GM18517 (cell line): ENCODE data around the gene ACTG1.

Experiments
- ATAC-seq: cut with Tn5 transposase; IDR thresholded peaks from one replicate; pipeline ENCODE4 v1.9.1; 2021; ENCODE audit warnings: mild to moderate bottlenecking, moderate library complexity; ENCODE audit not compliant: unreplicated experiment

The ACTG1 gene

DNA sequence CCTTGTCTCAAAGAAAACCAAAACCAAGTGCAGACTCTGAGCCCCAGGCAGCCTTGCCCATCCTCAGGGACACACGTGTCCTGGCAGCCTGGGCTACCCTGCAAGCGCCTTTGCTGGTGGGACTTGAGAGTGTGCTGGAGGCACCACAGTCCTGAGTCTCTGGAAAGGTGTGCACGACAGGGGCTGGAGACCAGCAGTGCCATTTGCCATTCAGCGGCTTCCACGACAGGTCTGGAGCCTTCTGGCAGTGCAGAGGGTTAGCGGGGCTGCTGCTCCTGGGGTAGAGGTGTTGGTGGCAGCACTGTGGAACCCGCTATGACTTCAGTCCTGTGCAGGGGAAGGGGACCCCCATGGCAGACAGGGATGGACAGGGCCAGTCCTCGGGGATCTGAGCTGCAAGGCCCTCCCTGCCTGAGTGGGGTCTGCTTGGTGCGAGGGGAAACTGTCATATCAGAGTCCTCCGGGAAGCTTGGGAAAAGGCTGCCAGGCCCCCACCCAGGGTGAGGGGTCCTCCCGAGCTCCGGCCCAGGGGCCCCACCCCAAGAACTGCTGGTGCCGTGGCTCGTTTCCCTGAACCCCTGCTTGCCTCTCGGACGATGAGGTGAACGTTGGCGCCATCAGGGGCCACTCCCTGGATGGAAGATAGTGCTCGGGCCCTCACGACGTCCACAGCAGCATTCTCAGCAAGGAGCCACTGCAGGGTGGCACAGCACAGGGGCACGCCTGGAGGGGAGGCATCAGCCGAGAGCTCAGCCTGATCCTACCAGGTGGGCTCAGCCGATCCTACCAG is 32.8 kb upstream of the ACTG1 start:
- no peak for ATAC-seq

GRCh38 chr17:81544281-81544974 is 31.8 kb upstream of the ACTG1 start:
- ATAC-seq = no peak

GRCh38 chr17:81543756-81544155 is 31.2 kb upstream of the ACTG1 start:
- ATAC-seq = no peak

- ATAC-seq = no peak
These were observed 30.7 kb upstream of the ACTG1 start for GRCh38 chr17:81543339-81543675.

- no peak for ATAC-seq
These were observed 30.1 kb upstream of the ACTG1 start for GRCh38 chr17:81542431-81543338.

GRCh38 chr17:81541123-81541522 is 28.5 kb upstream of the ACTG1 start:
- no peak for ATAC-seq

DNA sequence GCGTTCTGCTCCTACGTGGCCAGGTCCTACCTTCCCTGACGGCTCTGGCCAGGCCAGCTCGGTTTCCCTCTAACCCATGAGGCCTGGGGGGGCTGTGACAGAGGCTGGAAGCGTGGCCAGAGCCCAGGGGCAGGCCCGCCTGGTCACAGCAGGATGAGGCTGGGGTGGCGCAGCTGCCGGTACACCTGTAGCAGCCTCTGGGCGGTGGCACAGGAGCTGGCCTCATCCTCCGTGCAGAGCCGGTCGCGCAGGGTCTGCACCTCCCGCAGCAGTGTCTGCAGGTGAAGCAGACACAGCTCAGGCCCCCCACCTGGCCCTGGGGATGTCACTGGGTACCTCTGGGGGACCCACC is 28.1 kb upstream of the ACTG1 start:
- no peak for ATAC-seq

DNA sequence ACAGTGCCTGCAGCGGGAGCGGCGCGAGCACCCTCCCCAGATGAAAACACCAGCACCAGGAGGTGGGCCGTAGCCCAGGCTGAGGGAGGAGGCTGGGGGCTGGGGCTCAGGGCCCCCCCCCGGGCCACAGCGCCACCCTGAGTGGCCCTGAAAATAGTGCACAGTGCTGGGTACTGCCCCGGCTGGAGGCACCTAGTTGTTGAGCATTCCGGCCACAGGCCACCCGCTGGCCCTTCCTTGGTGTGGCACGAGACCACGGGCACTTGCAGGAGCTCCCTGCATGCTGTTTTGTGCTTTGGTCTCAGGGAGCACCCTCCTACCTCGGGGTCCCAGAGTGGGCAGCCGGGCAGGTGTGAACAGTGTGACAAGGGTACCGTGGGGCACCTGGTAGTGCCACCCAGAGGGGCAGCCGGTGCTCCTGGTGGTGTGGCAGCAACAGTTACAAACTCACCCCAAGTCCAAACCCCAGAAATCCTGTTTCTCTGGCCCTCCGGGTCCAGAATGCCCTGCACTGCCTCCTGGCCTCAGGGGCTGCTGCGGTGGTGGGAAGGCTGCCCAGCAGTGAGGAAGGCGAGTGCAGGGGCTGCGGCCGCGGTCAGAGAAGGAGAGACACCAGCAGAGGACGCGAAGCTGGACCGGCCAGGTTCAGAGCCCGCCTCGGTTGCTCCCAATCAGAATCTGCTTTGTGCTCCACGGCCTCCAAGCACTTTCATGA is 27.5 kb upstream of the ACTG1 start:
- no peak for ATAC-seq

GRCh38 chr17:81539571-81539900 is 26.9 kb upstream of the ACTG1 start:
- ATAC-seq = no peak

GRCh38 chr17:81538651-81539570 is 26.3 kb upstream of the ACTG1 start:
- ATAC-seq = no peak

DNA sequence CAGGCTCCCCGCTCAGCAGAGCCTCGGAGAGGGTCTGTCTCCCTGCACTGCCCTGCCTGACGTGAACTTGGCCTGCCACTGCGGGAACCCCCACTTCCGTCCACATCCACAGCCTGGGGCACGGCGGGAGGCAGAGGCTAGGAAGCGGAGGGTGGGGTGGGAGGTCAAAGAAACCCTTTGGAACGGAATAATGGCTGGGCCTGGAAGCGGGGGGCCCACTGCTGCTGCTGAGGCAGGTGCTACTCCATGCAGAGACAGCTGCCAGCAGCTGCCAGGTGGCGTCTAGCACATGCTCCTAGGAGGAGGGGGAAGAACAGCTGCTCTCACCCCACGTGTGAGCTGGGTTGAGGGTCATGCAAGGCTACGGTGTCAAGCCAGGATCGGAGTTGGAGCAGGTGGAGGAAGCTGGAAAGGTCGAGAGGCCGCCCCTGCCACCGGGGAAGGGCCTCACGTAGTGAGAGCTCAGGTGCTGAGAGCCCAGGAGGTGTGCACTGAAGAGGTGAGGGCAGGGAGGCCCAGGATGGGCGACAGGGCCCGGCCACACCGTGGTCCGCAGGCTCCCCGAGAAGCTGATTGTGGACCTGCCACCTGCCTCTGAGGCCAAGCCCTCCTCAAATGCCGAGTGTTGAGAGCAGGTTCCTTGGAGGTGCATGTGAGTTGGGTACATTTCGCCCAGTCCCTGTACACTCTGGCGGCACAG is 25.4 kb upstream of the ACTG1 start:
- ATAC-seq = no peak

DNA sequence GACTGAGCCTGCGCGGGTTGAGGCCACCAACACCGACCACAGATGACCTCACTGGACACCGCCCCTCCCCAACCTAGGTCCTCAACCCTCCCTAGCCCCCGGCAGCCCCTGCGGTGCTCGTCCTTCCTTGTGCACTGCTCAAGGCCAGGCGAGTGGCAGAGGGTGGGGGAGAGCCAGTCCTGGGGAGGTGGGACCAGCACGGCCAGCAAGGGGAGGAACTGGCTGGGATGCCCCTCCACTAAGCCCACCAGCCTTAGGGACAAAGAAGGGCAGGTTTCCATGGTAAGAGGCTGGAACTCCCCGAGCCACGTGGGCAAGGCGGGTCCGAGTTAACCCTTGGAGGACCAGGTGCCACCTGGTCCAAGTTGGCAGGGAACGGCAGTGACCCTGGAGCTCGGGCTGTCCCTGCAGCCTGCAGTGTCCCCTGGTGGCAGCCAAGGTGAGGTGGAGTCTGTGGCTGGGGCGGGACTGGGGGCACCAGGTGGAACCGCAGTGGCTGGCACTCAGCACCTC is 24.8 kb upstream of the ACTG1 start:
- ATAC-seq = no peak

- no peak for ATAC-seq
These were observed 24.0 kb upstream of the ACTG1 start for GRCh38 chr17:81536299-81537290.

GRCh38 chr17:81535480-81536298 is 23.1 kb upstream of the ACTG1 start:
- ATAC-seq = no peak

- no peak for ATAC-seq
These were observed 22.4 kb upstream of the ACTG1 start for GRCh38 chr17:81535007-81535328.

- no peak for ATAC-seq
These were observed 21.8 kb upstream of the ACTG1 start for GRCh38 chr17:81534157-81535006.
